DOHH2 (cell line): ENCODE data around the gene ATRN.

Experiments
- H3F3A ChIP-seq: fragments of 200-600 bp; sonication (generic), shearing (Covaris generic); 2 replicates; pipeline ENCODE4 v1.6.0; 2016; ENCODE audit warnings: antibody characterized with exemption, mild to moderate bottlenecking; ENCODE audit not compliant: control insufficient read depth, insufficient read depth
- H3K27ac ChIP-seq: fragments of 200-600 bp; sonication (generic); 2 replicates; pipeline ENCODE4 v1.5.1; 2014; ENCODE audit warnings: low read depth, mild to moderate bottlenecking, low read length, moderate library complexity
- H3K27me3 ChIP-seq: fragments of 200-600 bp; sonication (generic); 2 replicates; pipeline ENCODE4 v1.6.1; 2014; ENCODE audit warnings: mild to moderate bottlenecking, low read length, mixed read lengths; ENCODE audit not compliant: control insufficient read depth
- H3K36me3 ChIP-seq: fragments of 200-600 bp; sonication (generic); 2 replicates; pipeline ENCODE4 v1.6.1; 2014; ENCODE audit warnings: mild to moderate bottlenecking, low read length, moderate library complexity, mixed read lengths; ENCODE audit not compliant: control insufficient read depth
- H3K4me1 ChIP-seq: fragments of 200-600 bp; sonication (generic); 2 replicates; pipeline ENCODE4 v1.6.1; 2014; ENCODE audit warnings: mild to moderate bottlenecking, low read length, mixed read lengths; ENCODE audit not compliant: control insufficient read depth
- H3K4me2 ChIP-seq: fragments of 200-600 bp; sonication (generic); 2 replicates; pipeline ENCODE4 v1.6.0; 2014; ENCODE audit warnings: mild to moderate bottlenecking, low read length, moderate library complexity
- H3K4me3 ChIP-seq: fragments of 200-600 bp; sonication (generic); 2 replicates; pipeline ENCODE4 v1.5.1; 2014; ENCODE audit warnings: mild to moderate bottlenecking, low read length, mixed read lengths
- H3K79me2 ChIP-seq: fragments of 200-600 bp; sonication (generic); 2 replicates; pipeline ENCODE4 v1.6.1; 2014; ENCODE audit warnings: mild to moderate bottlenecking, low read length, mixed read lengths; ENCODE audit not compliant: control insufficient read depth
- H3K9me2 ChIP-seq: fragments of 200-600 bp; sonication (generic); replicated peaks from 2 replicates; pipeline ENCODE4 v1.6.1; 2014; ENCODE audit warnings: mild to moderate bottlenecking, low read length, mixed read lengths; ENCODE audit not compliant: control insufficient read depth
- H3K9me3 ChIP-seq: fragments of 200-600 bp; sonication (generic); 2 replicates; pipeline ENCODE4 v1.6.1; 2014; ENCODE audit warnings: antibody characterized with exemption, low read length, mixed read lengths; ENCODE audit not compliant: control insufficient read depth, insufficient read depth
- H4K20me1 ChIP-seq: fragments of 200-600 bp; sonication (generic); 2 replicates; pipeline ENCODE4 v1.6.0; 2014; ENCODE audit warnings: low read depth, mild to moderate bottlenecking, antibody characterized with exemption, low read length, moderate library complexity; ENCODE audit not compliant: control insufficient read depth, insufficient read depth
- CTCF ChIP-seq: fragments of 200-600 bp; sonication (generic); IDR thresholded peaks from one replicate; pipeline ENCODE4 v1.5.1; 2014; ENCODE audit warnings: antibody characterized with exemption, mild to moderate bottlenecking, low read depth, low read length; ENCODE audit not compliant: poor library complexity, severe bottlenecking
- EZH2phosphoT487 ChIP-seq: fragments of 200-600 bp; sonication (generic); IDR thresholded peaks from 2 replicates; pipeline ENCODE4 v1.6.1; 2017; ENCODE audit warnings: borderline replicate concordance, mild to moderate bottlenecking, antibody characterized with exemption, low read length, moderate library complexity, mixed read lengths

The ATRN gene

GRCh38 chr20:3685341-3685740 lies 214.5 kb downstream of the ATRN start:
- no peak overlapping the region for H3K27ac ChIP-seq
- no peak overlapping the region for H3K4me3 ChIP-seq
- H3F3A ChIP-seq = no peaks in the 10 kb centered on the region
- TF ChIP-seq CTCF (no peak), EZH2phosphoT487 (no peak)
- no peaks in the 10 kb centered on the region for H3K36me3 ChIP-seq
- no peaks in the 10 kb centered on the region for H3K9me3 ChIP-seq
- H3K4me1 ChIP-seq = no peaks in the 10 kb centered on the region
- no peaks in the 10 kb centered on the region for H3K79me2 ChIP-seq
- no peak overlapping the region for H3K4me2 ChIP-seq
- no peaks in the 10 kb centered on the region for H4K20me1 ChIP-seq
- no peaks in the 10 kb centered on the region for H3K9me2 ChIP-seq
- H3K27me3 ChIP-seq = no peaks in the 10 kb centered on the region

- Histone ChIP-seq H3K4me1 (no peaks in the 10 kb centered on the region), H3K4me2 (no peak overlapping the region), H3K27ac (no peak overlapping the region), H3K79me2 (no peaks in the 10 kb centered on the region), H3K9me2 (no peaks in the 10 kb centered on the region), H3K36me3 (no peaks in the 10 kb centered on the region), H3K9me3 (no peaks in the 10 kb centered on the region), H3F3A (no peaks in the 10 kb centered on the region), H4K20me1 (no peaks in the 10 kb centered on the region), H3K27me3 (no peaks in the 10 kb centered on the region), H3K4me3 (no peak overlapping the region)
- TF ChIP-seq CTCF = no peak
- no peak for TF ChIP-seq EZH2phosphoT487
These were observed 215.6 kb downstream of the ATRN start for GRCh38 chr20:3686421-3686820.

- no peaks in the 10 kb centered on the region for H3F3A ChIP-seq
- no peaks in the 10 kb centered on the region for H3K9me2 ChIP-seq
- no peaks in the 10 kb centered on the region for H3K79me2 ChIP-seq
- no peak for TF ChIP-seq CTCF
- no peak for TF ChIP-seq EZH2phosphoT487
- no peak overlapping the region for H3K4me3 ChIP-seq
- no peaks in the 10 kb centered on the region for H3K4me1 ChIP-seq
- no peaks in the 10 kb centered on the region for H3K36me3 ChIP-seq
- H3K27me3 ChIP-seq = no peaks in the 10 kb centered on the region
- H3K27ac ChIP-seq = no peak overlapping the region
- H3K9me3 ChIP-seq = no peaks in the 10 kb centered on the region
- no peak overlapping the region for H3K4me2 ChIP-seq
- H4K20me1 ChIP-seq = no peaks in the 10 kb centered on the region
These were observed 216.1 kb downstream of the ATRN start for GRCh38 chr20:3686867-3687321.

DNA sequence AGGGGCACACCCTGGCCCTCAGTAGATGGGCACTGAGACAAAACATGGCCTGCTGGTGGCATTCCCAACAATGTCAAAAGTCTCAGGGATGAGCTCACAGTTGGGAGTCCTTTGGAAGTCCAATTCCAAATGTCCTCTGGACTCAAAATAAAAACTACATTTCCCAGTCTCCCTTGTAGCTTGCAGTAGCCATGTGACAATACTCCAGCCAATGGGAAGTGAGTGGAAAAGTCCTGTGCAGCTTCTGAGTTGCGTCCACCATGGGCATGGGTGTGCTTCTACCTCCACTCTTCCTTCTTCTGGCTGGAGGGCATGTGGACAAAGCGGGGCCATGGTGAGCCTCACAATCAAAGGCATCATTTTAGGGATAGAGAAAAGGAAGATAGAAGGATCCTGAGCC lies 216.8 kb downstream of the ATRN start:
- H3F3A ChIP-seq = no peaks in the 10 kb centered on the region
- no peaks in the 10 kb centered on the region for H3K36me3 ChIP-seq
- no peaks in the 10 kb centered on the region for H3K79me2 ChIP-seq
- H3K4me1 ChIP-seq = no peaks in the 10 kb centered on the region
- no peak overlapping the region for H3K4me2 ChIP-seq
- no peaks in the 10 kb centered on the region for H3K27me3 ChIP-seq
- TF ChIP-seq CTCF (no peak), EZH2phosphoT487 (no peak)
- H3K27ac ChIP-seq = no peak overlapping the region
- no peaks in the 10 kb centered on the region for H3K9me3 ChIP-seq
- H3K9me2 ChIP-seq = no peaks in the 10 kb centered on the region
- H4K20me1 ChIP-seq = no peaks in the 10 kb centered on the region
- no peak overlapping the region for H3K4me3 ChIP-seq
